ENCODE results near the gene RDH11. TPM values are rescaled to one million over a fixed set of nuclear protein-coding genes. Genes with fewer than 3 reads are reported as not detected.

Gene RDH11
- total RNA-seq, 1 experiment from 2014 or later = 125 TPM

- CTCF ChIA-PET = interaction anchor here (1.2 kb wide), 1 partner anchor 35 kb away, joined by 5 read pairs; no protein-coding TSS in a partner anchor
- peak; percentile 94 for ATAC-seq
These were observed 43.4 kb upstream of the RDH11 start for GRCh38 chr14:67738740-67739504.

GRCh38 chr14:67736771-67737170, 41.2 kb upstream of the RDH11 start:
- Histone ChIP-seq H3K27me3 (ENCODE audit: low read length) (no peaks in the 10 kb centered on the region), H3F3A (ENCODE audit: low read length, unreplicated experiment) (no peaks in the 10 kb centered on the region), H3K4me2 (ENCODE audit: low read length) (no peak overlapping the region), H3K27ac (ENCODE audit: low read length) (no peak overlapping the region), H3K79me2 (ENCODE audit: low read length) (no peaks in the 10 kb centered on the region), H3K36me3 (ENCODE audit: low read depth, low read length) (no peaks in the 10 kb centered on the region), H3K9ac (ENCODE audit: low read length) (no peak overlapping the region), H3K4me3 (ENCODE audit: low read length) (no peak overlapping the region), H2AFZ (ENCODE audit: low read length) (no peak overlapping the region), H3K4me1 (ENCODE audit: insufficient read depth, low read length) (peaks cover 14% of the 10 kb centered on the region), H3K9me2 (replicated peaks; ENCODE audit: low read length) (no peaks in the 10 kb centered on the region), H4K20me1 (ENCODE audit: low read length) (no peaks in the 10 kb centered on the region), H3K9me3 (ENCODE audit: low read length) (no peaks in the 10 kb centered on the region)
- no TSS peak for BruUV-seq (replicated peaks)
- ChIA-PET POLR2A (ENCODE audit: unreplicated experiment) (no interaction called here), CTCF (no interaction called here)
- no peak for ATAC-seq
- TF ChIP-seq EZH2phosphoT487 (IDR thresholded peaks at IDR 0.05; ENCODE audit: borderline replicate concordance, low read length) = no peak
- no peak for TF ChIP-seq EZH2 (IDR thresholded peaks at IDR 0.05; ENCODE audit: low read length, unreplicated experiment)
- TF ChIP-seq, protein P1, sequence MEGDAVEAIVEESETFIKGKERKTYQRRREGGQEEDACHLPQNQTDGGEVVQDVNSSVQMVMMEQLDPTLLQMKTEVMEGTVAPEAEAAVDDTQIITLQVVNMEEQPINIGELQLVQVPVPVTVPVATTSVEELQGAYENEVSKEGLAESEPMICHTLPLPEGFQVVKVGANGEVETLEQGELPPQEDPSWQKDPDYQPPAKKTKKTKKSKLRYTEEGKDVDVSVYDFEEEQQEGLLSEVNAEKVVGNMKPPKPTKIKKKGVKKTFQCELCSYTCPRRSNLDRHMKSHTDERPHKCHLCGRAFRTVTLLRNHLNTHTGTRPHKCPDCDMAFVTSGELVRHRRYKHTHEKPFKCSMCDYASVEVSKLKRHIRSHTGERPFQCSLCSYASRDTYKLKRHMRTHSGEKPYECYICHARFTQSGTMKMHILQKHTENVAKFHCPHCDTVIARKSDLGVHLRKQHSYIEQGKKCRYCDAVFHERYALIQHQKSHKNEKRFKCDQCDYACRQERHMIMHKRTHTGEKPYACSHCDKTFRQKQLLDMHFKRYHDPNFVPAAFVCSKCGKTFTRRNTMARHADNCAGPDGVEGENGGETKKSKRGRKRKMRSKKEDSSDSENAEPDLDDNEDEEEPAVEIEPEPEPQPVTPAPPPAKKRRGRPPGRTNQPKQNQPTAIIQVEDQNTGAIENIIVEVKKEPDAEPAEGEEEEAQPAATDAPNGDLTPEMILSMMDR (conservative IDR thresholded peaks at IDR 0.05; ENCODE audit: low read depth, low read length) = no peak
- DNase-seq = no peak
- intact Hi-C loops (cut with micrococcal nuclease) = no loop called here

More at GRCh38 chr14:67738740-67739504, 43.4 kb upstream of the RDH11 start:
- Histone ChIP-seq H3K27ac (ENCODE audit: low read length) (peak overlapping the region; percentile 48), H3K4me2 (ENCODE audit: low read length) (peak overlapping the region; percentile 63), H3K9ac (ENCODE audit: low read length) (peak overlapping the region; percentile 19; the same call in 1 of the 2 replicates), H3K36me3 (ENCODE audit: low read depth, low read length) (no peaks in the 10 kb centered on the region), H3F3A (ENCODE audit: low read length, unreplicated experiment) (no peaks in the 10 kb centered on the region), H2AFZ (ENCODE audit: low read length) (peak overlapping the region; percentile 76), H3K9me3 (ENCODE audit: low read length) (no peaks in the 10 kb centered on the region), H3K27me3 (ENCODE audit: low read length) (no peaks in the 10 kb centered on the region), H3K79me2 (ENCODE audit: low read length) (no peaks in the 10 kb centered on the region), H3K4me3 (ENCODE audit: low read length) (peak overlapping the region; percentile 18; the same call in 1 of the 2 replicates), H3K9me2 (replicated peaks; ENCODE audit: low read length) (no peaks in the 10 kb centered on the region), H4K20me1 (ENCODE audit: low read length) (no peaks in the 10 kb centered on the region), H3K4me1 (ENCODE audit: insufficient read depth, low read length) (peaks cover 14% of the 10 kb centered on the region)
- intact Hi-C loops (cut with micrococcal nuclease) = no loop called here
- TF ChIP-seq EZH2phosphoT487 (IDR thresholded peaks at IDR 0.05; ENCODE audit: borderline replicate concordance, low read length) = no peak
- TF ChIP-seq, protein P1 (conservative IDR thresholded peaks at IDR 0.05; ENCODE audit: low read depth, low read length) = no peak
- TF ChIP-seq EZH2 (IDR thresholded peaks at IDR 0.05; ENCODE audit: low read length, unreplicated experiment) = no peak
- peak; percentile 93 for DNase-seq
- POLR2A ChIA-PET (ENCODE audit: unreplicated experiment) = no interaction called here
- no TSS peak for BruUV-seq (replicated peaks)

Measured in PC-3 (cell line).